Bone marrow (tissue), 2 donors: ENCODE measurements around the gene BIRC7.
A peak's percentile ranks its signal among the peaks of the same experiment; 100 is the strongest.
"Not testable (repeated sequence)": the region's sequence is repeated elsewhere in the genome, so short reads cannot be mapped to it uniquely, and the experiment has no call there.

ENCODE experiments used
- DNase-seq, 2 donors: peaks; one replicate each; lab custom pipeline; 2025; lab: John Stamatoyannopoulos, UW

Gene BIRC7

DNA sequence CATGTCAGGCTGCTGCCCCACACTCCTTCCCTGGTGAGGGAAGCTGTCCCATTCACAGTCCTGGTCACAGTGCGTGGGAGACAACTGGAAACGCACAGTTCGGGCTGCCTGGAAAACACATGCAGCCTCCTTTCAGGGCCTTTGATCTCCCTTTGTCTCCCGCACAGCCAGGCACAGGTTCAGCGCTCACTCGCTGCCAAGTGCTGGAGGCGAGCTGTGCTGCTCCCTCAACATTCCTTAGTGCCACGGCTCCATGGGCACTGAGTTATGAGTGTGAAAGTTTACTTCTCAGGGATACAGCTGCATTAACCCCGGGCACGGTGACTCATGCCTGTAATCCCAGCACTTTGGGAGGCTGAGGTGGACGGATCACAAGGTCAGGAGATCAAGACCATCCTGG, 28.8 kb upstream of the BIRC7 start:
- DNase-seq: no peak

DNA sequence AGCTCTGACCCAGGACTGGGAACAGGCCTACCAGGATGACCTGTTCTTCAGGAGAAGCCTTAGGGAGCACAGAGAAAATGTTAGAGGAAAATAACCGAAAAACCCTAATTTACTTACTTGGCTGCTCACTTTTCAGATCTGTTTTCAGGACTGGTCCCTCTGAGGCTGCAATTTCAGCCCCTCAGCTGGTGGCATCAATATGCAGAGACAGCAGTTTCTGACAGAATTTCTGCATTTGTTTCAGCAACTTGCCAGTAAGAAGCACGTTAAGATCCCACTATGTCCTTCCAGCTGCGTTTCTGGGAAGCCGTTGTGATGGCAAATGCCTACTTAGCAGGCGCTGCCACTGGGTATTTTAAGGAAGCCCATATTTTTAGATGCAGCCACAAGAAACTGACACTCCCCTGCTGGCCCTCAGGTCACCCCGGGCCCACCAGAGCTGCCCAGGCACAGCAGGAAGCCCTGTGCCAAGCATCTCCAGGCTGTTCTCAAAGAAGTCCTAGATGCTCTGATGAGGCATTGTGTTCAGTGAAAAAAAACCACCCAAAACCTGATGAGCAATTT, 27.3 kb upstream of the BIRC7 start:
- no peak for DNase-seq

DNA sequence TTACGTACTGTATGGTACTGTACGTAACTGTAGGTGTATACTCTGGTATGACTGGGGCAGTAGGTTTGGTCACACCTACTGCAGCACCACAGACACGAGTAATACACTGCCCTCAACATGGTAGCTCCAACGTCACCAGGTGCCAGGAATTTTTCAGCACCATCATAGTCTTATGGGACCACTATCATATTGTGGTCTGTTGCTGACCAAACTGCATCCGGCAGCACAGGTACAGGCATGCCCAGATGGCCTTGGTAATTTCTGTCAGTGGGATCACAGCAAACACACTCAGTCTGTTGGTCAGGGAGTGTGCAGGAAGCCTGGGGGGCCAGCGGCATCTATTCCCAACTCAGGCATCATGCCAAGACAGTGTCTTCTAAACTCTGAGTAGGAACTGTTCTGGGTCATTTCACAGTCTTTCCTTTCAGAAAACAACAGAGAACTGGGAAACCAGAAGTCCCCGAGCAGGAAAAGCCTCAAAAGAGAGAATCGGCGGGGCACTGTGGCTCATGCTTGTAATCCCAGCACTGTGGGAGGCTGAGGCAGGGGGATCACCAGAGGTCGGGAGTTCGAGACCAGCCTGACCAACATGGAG, 25.6 kb upstream of the BIRC7 start:
- no peak for DNase-seq

DNA sequence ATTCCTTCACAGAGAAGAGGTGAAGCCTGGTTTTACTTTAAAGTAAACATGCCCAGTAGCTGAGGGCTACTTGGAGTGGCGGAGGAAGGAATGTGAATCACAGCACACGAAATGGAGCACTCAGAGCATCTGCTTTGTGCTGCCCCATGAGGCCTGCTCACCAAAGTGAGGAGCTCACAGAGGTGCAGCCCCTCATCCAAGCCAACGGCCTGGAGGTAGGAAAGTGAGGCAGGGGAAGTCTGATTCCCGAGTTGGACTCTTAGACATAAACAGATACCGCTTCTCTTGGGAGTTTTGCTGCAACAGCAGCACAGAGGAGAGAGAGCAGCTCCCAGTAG, 23.3 kb upstream of the BIRC7 start:
- no peak for DNase-seq

DNA sequence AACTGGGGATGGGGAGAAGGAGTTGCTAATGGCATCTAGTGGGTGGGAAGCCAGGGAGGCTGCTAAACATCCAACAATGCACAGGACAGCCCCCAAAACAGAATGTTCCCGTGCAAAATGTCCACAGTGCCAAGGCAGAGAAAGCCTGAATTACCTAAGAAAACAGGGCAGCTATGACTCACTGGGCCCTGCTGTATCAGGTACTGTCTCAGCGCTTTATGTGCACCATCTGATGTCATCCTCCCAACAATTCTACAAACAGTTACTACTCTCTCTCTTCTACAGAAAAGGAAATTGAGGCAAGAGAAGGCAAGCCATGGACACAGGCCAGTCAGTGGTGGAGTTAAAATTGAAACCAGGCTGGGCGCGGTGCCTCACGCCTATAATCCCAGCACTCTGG, 22.9 kb upstream of the BIRC7 start:
- DNase-seq: no peak

DNA sequence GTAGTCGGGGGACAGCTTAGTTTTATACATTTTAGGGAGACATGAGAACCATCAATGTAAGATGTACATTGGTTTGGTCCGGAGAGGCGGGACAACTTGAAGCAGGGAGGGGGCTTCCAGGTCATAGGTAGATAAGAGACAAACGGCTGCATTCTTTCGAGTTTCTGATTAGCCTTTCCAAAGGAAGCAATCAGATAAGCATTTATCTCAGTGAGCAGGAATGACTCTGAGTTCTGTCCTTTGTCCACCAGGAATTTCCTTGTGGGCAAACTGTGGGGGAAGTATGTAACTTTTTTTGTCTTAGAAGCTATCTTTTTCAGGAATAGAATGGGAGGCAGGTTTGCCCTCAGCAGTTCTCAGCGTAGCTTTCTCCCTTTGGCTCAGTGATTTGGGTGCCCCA, 21.2 kb upstream of the BIRC7 start:
- DNase-seq: no peak

DNA sequence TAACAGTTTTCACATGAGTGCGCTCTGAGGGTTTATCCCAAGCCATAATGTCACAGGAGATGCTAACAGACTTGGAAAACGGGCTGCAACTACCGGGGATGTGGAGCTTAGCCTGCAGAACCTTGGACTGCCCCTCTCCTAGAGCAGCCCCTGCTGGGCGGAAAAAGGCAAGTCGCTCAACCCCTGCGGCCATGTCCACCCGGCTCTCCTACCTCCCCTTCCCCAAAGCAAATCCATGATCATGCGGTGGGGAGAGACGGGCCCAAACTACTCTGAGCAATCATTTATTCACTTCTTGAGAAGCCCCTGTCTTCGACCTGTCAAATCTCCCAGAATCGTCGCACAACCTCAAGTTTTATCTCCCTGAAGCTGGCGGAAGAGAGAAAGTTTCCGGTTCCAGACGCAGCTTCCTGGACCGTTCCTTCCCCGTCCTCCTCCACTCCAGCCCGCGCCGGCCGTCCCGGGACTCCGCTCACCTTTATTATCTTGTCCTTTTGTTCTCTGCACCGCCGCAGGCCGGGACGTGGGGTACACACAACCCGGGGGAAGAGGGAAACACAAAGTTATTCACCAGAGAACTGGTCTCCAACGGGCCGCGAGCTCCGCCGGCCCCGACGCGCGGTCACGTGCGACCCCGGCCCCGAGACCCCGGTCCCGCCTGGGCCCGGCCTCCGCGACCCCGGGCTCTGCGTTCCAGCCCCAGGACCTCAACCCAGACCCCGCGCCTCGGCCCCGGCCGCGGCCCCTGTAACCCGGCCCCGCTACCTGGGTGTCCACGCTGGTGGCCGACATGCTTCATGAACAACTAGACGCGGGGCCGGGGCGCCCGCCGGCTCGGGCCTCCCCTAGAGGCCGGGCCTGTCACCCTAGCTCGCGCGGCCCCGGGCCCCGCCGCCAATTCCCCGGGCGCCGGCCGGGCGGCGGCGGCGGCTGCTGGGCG, 20.3 kb upstream of the BIRC7 start:
- DNase-seq: peak in 1 of 2 donors; percentile 40

DNA sequence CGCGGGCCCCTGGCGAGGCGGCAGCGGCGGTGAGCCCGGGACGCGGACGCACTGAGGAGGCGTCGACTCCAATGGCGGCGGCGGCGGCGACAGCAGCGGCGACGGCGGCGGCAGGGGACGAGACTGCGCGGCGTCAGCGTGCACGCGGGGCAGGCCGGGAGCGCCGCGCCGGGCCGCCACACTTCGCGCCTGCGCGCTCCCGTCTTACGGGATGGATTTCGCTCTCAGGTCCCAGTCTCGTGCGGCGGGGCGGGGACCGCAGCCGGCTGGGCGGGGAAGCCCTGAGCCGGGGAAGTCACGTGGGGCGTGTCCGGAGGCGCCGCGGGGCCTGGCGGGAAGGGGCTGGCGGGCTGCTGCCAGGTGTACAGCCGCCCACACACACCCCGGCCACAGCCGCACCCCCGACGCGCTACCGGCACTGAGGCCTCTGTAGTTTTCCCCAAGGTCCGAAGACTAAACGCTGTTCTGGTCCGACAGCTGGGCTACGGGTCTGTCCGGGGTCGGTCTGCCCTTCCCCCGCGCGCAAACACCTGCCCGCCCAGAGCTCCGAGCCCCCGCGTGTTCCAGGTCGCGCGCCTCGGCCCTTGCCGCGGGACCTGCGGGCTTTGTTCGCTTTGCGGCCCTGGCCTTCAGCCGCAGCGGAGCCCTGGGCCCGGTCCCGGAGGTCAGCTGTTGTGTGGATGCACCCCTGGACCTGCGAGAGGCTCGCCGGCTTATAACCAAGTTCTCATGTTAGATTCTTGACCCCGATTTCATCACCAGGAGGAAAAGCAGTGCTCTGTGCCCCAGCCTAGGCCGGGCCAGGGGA, 19.5 kb upstream of the BIRC7 start, which contains the start of gene YTHDF1:
TSS of gene YTHDF1 (minus strand) at position 91 of the 808 bp plus-strand sequence. CDS start 239 bp downstream, outside the sequence.
- peak; percentile 64 to 81 for DNase-seq

DNA sequence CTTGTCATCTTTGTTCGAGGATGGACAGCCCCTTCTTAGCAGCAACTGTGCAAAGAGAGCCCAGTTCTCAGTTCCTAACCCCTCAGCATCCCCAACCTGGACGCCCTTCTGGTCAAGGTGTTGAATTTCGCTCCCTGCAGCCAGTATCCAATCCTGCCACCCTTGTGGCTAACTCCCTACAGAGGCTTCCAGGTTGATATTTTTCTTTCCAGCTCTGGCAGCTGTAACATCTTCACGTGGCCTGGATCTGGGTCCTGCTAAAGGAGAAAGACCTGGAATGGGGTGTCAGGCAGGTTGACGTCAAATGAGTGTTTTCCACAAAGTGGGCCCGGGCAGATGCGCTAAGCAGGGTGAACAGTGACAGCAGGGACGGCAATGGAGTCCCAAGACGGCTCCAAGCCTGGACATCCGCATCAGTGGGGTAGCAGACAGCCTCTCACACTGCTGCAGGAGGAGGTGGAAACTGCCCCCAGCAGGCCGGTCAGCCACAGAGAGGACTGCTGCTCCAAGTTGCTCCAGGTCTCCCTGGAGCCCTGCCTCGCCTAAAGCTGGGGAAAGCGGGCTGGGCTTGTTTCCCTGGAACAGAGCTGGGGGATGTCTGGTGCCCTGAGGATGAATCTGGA, 18.7 kb upstream of the BIRC7 start:
- DNase-seq: no peak

DNA sequence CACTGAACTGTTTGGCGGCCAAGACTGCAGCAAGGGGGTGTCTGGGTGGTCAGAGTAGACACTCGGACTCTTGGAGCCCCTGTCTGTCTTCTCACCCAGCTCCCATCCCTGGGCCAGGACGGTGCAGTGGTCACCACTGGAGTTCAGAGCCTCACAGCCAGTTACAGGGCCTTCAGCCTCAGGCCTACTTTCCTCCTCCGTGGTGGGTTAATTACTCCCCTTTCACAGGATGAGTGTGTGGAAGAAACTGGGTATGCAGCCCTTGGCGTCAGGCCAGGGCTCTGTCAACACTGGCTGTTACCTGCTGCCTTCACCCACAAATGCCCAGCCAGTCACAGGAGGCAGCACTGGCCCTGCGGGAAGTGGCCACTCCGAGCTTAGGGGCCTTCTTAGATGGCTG, 18.0 kb upstream of the BIRC7 start:
- DNase-seq: no peak

DNA sequence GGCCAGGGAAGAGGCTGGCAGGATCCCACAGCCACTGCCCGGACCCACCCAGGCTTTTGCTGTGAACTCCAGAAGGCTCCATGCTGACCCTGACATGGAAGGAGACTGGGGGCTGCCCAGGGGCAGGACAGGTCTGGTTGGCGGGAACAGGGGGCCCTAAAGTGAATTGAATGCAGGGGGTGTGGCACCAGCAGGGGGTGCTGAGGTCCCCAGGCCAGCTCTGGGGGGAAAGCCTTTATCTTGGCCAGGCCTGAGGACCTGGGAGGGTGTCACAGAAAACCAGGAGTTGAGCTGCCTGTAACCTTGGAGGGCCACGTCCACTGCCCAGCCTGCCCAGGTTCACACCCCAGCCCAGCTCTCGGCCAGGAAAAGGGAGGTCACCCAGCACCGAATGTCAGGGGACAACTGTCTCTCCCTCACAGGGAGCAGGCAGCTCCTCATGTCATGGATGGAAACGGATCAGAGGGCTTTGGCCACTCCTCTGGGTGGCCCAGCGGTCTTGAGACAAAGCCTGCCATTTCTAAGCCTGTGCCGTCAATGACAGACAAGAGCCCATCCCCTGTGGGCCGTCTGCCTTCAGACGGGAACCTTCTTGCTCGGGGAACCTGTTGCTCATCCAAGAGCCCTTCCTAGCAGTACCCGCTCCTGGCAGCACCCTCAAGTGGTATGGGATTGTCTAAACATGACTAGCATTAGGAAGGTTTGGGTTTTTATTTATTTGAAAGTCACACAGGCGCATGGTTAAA, 16.8 kb upstream of the BIRC7 start:
- no peak for DNase-seq

DNA sequence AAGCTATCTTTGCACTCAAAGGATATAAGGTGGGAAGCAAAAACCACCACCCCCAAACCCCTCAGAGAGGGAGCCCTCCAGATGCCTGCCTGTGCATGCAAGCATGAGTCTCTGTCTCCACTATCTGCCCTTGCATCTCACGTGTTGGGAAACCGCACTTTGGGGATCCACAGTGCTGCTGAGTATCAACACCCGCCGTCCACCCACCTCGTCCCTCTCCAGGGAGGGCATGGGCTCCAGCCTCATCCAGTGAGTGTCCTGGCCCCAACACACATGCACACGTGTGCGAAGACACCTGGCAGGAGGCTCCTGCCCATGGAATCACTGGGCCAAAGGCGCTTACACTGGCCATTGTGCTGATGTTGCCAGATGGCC, 16.3 kb upstream of the BIRC7 start:
- DNase-seq: no peak

DNA sequence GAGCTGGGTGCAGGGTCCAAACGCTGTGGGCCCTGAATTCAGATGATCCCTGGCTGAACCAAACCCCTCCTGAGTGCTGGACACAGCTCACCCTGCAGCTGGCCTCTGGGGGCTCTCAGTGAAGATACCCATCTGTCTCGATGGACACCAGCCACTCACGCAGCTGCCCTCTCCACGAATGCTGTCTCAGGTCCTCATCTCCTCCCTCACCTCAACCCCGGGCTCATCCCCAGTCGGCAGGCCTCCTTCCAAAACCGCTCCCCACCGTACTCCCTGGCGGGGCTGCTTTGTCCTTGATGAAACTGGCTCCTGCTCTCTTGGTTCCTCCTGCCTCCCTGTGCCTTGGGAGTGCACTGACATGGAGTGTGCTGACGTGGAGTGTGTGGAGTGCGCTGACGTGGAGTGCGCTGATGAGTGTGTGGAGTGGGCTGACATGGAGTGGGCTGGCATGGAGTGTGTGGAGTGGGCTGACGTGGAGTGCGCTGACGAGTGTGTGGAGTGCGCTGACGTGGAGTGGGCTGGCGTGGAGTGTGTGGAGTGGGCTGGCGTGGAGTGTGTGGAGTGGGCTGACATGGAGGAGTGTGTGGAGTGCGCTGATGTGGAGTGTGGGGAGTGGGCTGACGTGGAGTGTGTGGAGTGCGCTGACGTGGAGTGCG, 15.7 kb upstream of the BIRC7 start:
- no peak for DNase-seq

DNA sequence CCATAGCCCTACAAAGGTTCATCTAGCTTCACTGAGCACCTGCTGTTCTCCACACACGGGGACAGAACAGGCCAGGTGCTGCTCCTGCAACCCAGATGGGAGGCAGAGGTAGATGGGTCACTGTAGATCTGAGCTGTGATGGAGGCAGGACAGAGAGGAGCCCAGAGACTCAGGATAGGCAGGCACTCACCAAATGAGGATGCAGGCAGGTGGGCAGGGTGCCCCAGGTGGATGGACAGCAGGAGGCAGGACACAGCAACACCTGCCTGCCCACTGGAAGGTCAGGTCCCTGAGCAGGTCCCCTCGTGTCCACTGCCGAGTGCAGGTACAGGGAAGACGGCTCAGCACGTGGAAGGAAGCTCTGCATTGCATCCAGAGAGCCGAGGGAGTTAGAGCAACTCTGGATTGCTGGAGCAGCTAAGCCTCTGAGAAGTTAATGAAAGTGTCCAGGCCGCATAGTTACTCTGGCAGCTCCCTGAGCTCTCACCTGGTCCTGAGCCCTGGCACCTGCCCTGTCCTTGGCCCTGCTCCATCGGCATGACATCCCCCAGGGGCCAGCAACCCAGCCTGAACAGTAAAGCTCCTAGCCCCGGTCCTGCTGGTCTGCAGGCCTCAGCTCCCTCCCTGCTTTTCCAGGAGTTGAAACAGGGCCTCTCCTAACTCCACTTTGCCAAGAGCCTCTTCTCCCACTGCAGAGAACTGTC, 14.9 kb upstream of the BIRC7 start:
- DNase-seq: no peak

DNA sequence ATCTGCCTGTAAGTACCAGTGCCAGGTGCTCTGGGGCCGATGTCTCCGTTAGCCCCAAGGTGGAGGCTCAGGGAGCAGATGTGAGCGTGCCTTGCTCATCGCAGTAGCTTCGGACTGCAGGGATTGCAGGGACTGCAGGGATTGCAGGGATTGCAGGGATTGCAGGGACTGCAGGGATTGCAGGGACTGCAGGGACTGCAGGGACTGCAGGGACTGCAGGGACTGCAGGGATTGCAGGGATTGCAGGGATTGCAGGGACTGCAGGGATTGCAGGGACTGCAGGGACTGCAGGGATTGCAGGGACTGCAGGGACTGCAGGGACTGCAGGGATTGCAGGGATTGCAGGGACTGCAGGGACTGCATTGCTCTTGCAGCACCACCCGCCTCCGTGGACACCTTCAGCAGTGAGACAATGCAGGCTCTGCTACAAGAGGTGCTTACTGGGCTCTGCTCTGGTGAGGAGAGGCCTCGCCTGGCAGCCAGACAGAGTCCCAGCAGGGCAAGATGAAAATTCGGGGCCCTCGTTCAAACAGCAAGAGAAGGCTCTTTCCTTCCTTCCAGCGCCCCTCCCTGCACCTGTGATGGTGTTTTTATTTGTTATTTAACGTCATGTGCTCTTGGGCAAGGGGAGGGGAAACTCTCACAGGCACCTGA, 14.2 kb upstream of the BIRC7 start:
- DNase-seq: not testable (repeated sequence)

DNA sequence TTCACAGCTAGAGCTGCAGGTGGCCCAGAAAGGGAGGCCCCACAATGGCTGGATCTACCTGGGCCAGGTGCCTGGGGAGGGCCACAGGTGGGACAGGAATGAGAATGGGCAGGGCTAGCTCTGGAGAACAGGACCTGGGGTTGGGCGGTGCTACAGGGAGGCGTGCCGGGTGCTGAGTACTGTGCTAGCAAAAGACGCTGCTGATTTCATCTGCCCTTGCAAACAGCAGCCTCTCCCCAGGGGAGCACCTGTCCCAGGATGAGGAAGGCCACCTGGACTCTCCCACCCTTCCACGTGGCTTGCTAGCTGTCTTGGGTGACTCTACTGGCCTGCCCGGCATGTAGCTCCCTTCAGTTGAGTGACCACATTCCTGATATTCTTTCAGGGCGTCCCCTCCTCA, 13.2 kb upstream of the BIRC7 start:
- no peak for DNase-seq

DNA sequence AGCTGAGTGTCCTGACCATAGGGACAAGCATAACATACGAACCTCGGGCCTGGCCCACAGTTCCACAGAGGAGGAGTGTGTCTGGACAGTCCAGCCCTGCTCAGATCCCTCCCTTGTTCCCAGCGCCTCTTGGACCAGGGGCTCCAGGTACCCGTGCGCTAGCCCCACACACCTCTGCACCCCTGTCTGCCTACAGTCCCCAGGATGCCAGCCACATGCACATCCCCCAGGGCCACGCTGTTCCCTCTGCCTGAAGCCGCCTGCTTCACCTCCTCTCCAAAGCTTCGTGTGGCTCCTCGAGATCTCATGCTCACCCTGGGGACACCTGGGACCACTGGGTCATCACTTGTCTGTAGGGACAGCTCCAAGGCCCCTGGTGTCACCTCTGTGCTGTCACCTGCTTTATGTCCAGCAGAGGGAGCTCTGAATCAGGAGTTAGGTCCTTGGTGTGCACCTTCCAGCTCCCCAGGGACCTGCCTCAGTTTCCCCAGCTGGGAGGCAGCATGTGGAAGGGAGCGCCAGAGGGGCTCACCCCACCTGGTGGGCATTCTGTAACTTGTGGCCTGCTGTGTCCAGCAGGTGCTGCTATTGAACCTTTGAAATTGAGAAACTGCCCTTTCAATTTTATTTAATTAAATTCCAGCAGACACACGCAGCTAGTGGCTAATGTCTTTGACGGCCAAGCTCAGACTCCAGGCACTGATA, 12.4 kb upstream of the BIRC7 start:
- DNase-seq: no peak

DNA sequence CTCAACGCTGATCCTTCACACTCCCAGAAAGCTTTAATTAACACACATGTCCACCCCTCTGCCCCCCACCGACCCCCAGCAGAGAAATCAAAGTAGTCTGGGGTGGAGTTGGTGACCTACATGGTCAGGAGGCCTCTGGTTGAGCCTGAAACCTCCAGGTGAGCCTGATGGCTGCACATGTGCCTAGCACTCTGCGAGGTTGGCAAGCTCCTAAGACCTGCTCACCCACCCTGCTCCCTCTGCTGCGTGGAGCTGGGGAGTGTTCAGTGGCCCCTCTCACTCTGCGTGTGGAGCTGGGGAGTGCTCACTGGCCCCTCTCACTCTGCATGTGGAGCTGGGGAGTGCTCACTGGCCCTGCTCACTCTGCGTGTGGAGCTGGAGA, 11.9 kb upstream of the BIRC7 start:
- DNase-seq: no peak
